ENCODE measurements around the gene COL6A2.

GRCh38 chr21:46146856-46147255, 48.9 kb downstream of the COL6A2 start:
- no peak for TF ChIP-seq RELA (IDR thresholded peaks at IDR 0.05; ENCODE audit: borderline replicate concordance, partially characterized antibody)
- no peak for TF ChIP-seq POLR2AphosphoS2 (IDR thresholded peaks at IDR 0.05; ENCODE audit: low read depth, low read length)
- no peak for TF ChIP-seq CTCF (IDR thresholded peaks at IDR 0.05 in 2 of 3, conservative IDR thresholded peaks at IDR 0.05 in 1 of 3; ENCODE audit: control insufficient read depth in 2 of 3, extremely low read depth in 1 of 3, insufficient read depth in 1 of 3, low read depth in 3 of 3, low read length in 3 of 3)
- no peak for TF ChIP-seq PAX8 (IDR thresholded peaks at IDR 0.05)
- TF ChIP-seq SREBF1 (IDR thresholded peaks at IDR 0.05; ENCODE audit: low read length) = no peak
- no peak for TF ChIP-seq POLR2A (IDR thresholded peaks at IDR 0.05; ENCODE audit: low read depth, low read length)
- no peak for TF ChIP-seq RFX5 (IDR thresholded peaks at IDR 0.05; ENCODE audit: low read depth, low read length)
- TF ChIP-seq BHLHE40 (IDR thresholded peaks at IDR 0.05; ENCODE audit: borderline replicate concordance in 1 of 2, low read depth in 2 of 2, low read length in 1 of 2) = no peak
- no peak for TF ChIP-seq EP300 (IDR thresholded peaks at IDR 0.05; ENCODE audit: borderline replicate concordance in 1 of 2, control insufficient read depth in 1 of 2, low read depth in 2 of 2, low read length in 2 of 2)
- no peak for TF ChIP-seq NR2F1 (conservative IDR thresholded peaks at IDR 0.05)
- no peak for TF ChIP-seq NFXL1 (IDR thresholded peaks at IDR 0.05; ENCODE audit: borderline replicate concordance)
